ENCODE results near the gene EPB41L1. TPM values are rescaled to one million over a fixed set of nuclear protein-coding genes. Genes with fewer than 3 reads are reported as not detected.

EPB41L1 gene
- total RNA-seq, 1 experiment from 2014 or later: 129 TPM

GRCh38 chr20:36199345-36200257, 45.1 kb downstream of the EPB41L1 start:
- Histone ChIP-seq H3K4me1 (no peaks in the 10 kb centered on the region), H3K36me3 (ENCODE audit: control insufficient read depth, insufficient read depth, low read length) (no peaks in the 10 kb centered on the region), H3K9me3 (no peaks in the 10 kb centered on the region), H3K4me3 (ENCODE audit: low read depth, low read length) (no peak overlapping the region), H3K27me3 (replicated peaks; ENCODE audit: control insufficient read depth, insufficient read depth, low read length) (no peaks in the 10 kb centered on the region)
- DNase-seq: peak; percentile 90 to 93
- H3K4me1 Mint-ChIP-seq (ENCODE audit: low read depth, unreplicated experiment): no peaks in the 10 kb centered on the region
- no peaks in the 10 kb centered on the region for H3K9me3 Mint-ChIP-seq (ENCODE audit: unreplicated experiment)
- no peak overlapping the region for H3K4me3 Mint-ChIP-seq (ENCODE audit: unreplicated experiment)
- BruUV-seq (replicated peaks): no TSS peak
- peaks cover 32% of the 10 kb centered on the region for H3K36me3 Mint-ChIP-seq (ENCODE audit: insufficient read depth, unreplicated experiment)
- ChIA-PET POLR2A (interaction anchor here (0.6 kb wide), 1 partner anchor 201 kb away, joined by 11 read pairs; no protein-coding TSS in a partner anchor), CTCF (interaction anchor here (0.5 to 2.0 kb wide), 26 partner anchors 10 to 317 kb away, joined by 3 to 28 read pairs (median 4); partner anchors contain the start of genes AAR2 and SCAND1)
- no peak overlapping the region for H3K27ac Mint-ChIP-seq (ENCODE audit: unreplicated experiment)
- H3K27me3 Mint-ChIP-seq (ENCODE audit: insufficient read depth, unreplicated experiment): no peaks in the 10 kb centered on the region
- TF ChIP-seq, protein P1, sequence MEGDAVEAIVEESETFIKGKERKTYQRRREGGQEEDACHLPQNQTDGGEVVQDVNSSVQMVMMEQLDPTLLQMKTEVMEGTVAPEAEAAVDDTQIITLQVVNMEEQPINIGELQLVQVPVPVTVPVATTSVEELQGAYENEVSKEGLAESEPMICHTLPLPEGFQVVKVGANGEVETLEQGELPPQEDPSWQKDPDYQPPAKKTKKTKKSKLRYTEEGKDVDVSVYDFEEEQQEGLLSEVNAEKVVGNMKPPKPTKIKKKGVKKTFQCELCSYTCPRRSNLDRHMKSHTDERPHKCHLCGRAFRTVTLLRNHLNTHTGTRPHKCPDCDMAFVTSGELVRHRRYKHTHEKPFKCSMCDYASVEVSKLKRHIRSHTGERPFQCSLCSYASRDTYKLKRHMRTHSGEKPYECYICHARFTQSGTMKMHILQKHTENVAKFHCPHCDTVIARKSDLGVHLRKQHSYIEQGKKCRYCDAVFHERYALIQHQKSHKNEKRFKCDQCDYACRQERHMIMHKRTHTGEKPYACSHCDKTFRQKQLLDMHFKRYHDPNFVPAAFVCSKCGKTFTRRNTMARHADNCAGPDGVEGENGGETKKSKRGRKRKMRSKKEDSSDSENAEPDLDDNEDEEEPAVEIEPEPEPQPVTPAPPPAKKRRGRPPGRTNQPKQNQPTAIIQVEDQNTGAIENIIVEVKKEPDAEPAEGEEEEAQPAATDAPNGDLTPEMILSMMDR (IDR thresholded peaks at IDR 0.05; ENCODE audit: insufficient read depth in 1 of 2, low read depth in 1 of 2, low read length in 1 of 2, severe bottlenecking in 1 of 2, unreplicated experiment in 1 of 2): peak; percentile 99 to 100
- intact Hi-C loops (cut with micrococcal nuclease; ENCODE audit: unreplicated experiment): loop anchor here (1.0 kb wide), 3 partner anchors 43 to 240 kb away; no protein-coding TSS in a partner anchor

GRCh38 chr20:36200451-36200850, 45.9 kb downstream of the EPB41L1 start:
- TF ChIP-seq, protein P1 (IDR thresholded peaks at IDR 0.05; ENCODE audit: insufficient read depth in 1 of 2, low read depth in 1 of 2, low read length in 1 of 2, severe bottlenecking in 1 of 2, unreplicated experiment in 1 of 2): no peak
- Mint-ChIP-seq H3K9me3 (ENCODE audit: unreplicated experiment) (no peaks in the 10 kb centered on the region), H3K27ac (ENCODE audit: unreplicated experiment) (no peak overlapping the region), H3K27me3 (ENCODE audit: insufficient read depth, unreplicated experiment) (no peaks in the 10 kb centered on the region), H3K4me1 (ENCODE audit: low read depth, unreplicated experiment) (no peaks in the 10 kb centered on the region), H3K36me3 (ENCODE audit: insufficient read depth, unreplicated experiment) (peaks cover 34% of the 10 kb centered on the region), H3K4me3 (ENCODE audit: unreplicated experiment) (no peak overlapping the region)
- Histone ChIP-seq H3K27me3 (replicated peaks; ENCODE audit: control insufficient read depth, insufficient read depth, low read length) (no peaks in the 10 kb centered on the region), H3K4me3 (ENCODE audit: low read depth, low read length) (no peak overlapping the region), H3K36me3 (ENCODE audit: control insufficient read depth, insufficient read depth, low read length) (no peaks in the 10 kb centered on the region), H3K4me1 (no peaks in the 10 kb centered on the region), H3K9me3 (no peaks in the 10 kb centered on the region)
- CTCF ChIA-PET: interaction anchor here (1.0 to 2.0 kb wide), 4 partner anchors 40 to 208 kb away, joined by 5 to 28 read pairs (median 16); no protein-coding TSS in a partner anchor
- no TSS peak for BruUV-seq (replicated peaks)
- intact Hi-C loops (cut with micrococcal nuclease; ENCODE audit: unreplicated experiment): no loop called here
- POLR2A ChIA-PET: no interaction called here
- no peak for DNase-seq

DNA sequence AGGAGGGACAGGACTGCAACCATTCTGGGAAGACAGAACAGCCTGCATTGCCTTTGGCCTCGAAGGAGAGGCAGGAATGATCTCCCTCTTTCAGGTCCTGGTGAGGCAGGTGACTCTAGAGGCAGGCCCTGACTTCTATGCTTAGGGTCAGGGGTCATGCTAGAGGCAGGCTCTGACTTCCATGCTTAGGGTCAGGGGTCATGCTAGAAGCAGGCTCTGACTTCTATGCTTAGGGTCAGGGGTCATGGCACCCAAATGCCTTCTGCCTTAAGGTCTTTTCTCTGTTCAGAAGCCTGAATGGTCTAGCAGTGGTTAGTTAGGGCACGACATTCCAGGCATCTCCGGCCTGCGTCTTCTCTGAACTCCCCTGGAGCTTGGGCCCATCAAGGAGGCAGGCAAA, 46.7 kb downstream of the EPB41L1 start:
- no peaks in the 10 kb centered on the region for H3K4me1 Mint-ChIP-seq (ENCODE audit: low read depth, unreplicated experiment)
- no TSS peak for BruUV-seq (replicated peaks)
- intact Hi-C loops (cut with micrococcal nuclease; ENCODE audit: unreplicated experiment): no loop called here
- no peaks in the 10 kb centered on the region for H3K9me3 Mint-ChIP-seq (ENCODE audit: unreplicated experiment)
- CTCF ChIA-PET: interaction anchor here (1.0 to 2.0 kb wide), 3 partner anchors 12 to 208 kb away, joined by 4 to 14 read pairs (median 5); no protein-coding TSS in a partner anchor
- H3K27me3 Mint-ChIP-seq (ENCODE audit: insufficient read depth, unreplicated experiment): no peaks in the 10 kb centered on the region
- H3K4me3 Mint-ChIP-seq (ENCODE audit: unreplicated experiment): no peak overlapping the region
- H3K36me3 Mint-ChIP-seq (ENCODE audit: insufficient read depth, unreplicated experiment): peaks cover 36% of the 10 kb centered on the region
- POLR2A ChIA-PET: no interaction called here
- Histone ChIP-seq H3K27me3 (replicated peaks; ENCODE audit: control insufficient read depth, insufficient read depth, low read length) (no peaks in the 10 kb centered on the region), H3K9me3 (no peaks in the 10 kb centered on the region), H3K4me1 (no peaks in the 10 kb centered on the region), H3K4me3 (ENCODE audit: low read depth, low read length) (no peak overlapping the region), H3K36me3 (ENCODE audit: control insufficient read depth, insufficient read depth, low read length) (no peaks in the 10 kb centered on the region)
- TF ChIP-seq, protein P1 (IDR thresholded peaks at IDR 0.05; ENCODE audit: insufficient read depth in 1 of 2, low read depth in 1 of 2, low read length in 1 of 2, severe bottlenecking in 1 of 2, unreplicated experiment in 1 of 2): no peak
- H3K27ac Mint-ChIP-seq (ENCODE audit: unreplicated experiment): no peak overlapping the region
- DNase-seq: no peak
